ENCODE data around the gene PPP3CB.

GRCh38 chr10:73522263-73522662, 26.4 kb upstream of the PPP3CB start:
- no peak for TF ChIP-seq CTCF (IDR thresholded peaks at IDR 0.05; ENCODE audit: low read length)
- TF ChIP-seq EZH2 (IDR thresholded peaks at IDR 0.05; ENCODE audit: borderline replicate concordance, low read length), result no peak

Data from OCI-LY1 (cell line).